ENCODE data around the gene HTRA1. TPM values are rescaled to one million over a fixed set of nuclear protein-coding genes. Genes with fewer than 3 reads are reported as not detected.

Gene HTRA1
- total RNA-seq, 1 experiment from 2014 or later = 157 TPM

GRCh38 chr10:122504610-122504950 lies 43.2 kb downstream of the HTRA1 start:
- peak; percentile 94 for DNase-seq (ENCODE audit: unreplicated experiment)
- Mint-ChIP-seq H3K4me3 (ENCODE audit: unreplicated experiment) (peak overlapping the region; percentile 16), H3K36me3 (ENCODE audit: insufficient read depth, unreplicated experiment) (peaks cover 87% of the 10 kb centered on the region), H3K9me3 (ENCODE audit: unreplicated experiment) (no peaks in the 10 kb centered on the region), H3K4me1 (ENCODE audit: insufficient read depth, unreplicated experiment) (peaks cover 25% of the 10 kb centered on the region), H3K27ac (ENCODE audit: low read depth, unreplicated experiment) (no peak overlapping the region), H3K27me3 (ENCODE audit: insufficient read depth, unreplicated experiment) (no peaks in the 10 kb centered on the region)
- ChIA-PET CTCF (interaction anchor here (0.9 to 2.9 kb wide), 4 partner anchors 30 to 205 kb away, joined by 3 to 13 read pairs (median 4); no protein-coding TSS in a partner anchor), POLR2A (interaction anchor here (0.6 to 3.6 kb wide), 8 partner anchors 10 to 55 kb away, joined by 3 to 49 read pairs (median 4); no protein-coding TSS in a partner anchor)
- TF ChIP-seq CTCF (IDR thresholded peaks at IDR 0.05; ENCODE audit: unreplicated experiment) = no peak
- BruUV-seq (replicated peaks) = no TSS peak
- intact Hi-C loops (cut with micrococcal nuclease) = loop anchor here (2.0 kb wide), 1 partner anchor 36 kb away; no protein-coding TSS in a partner anchor

GRCh38 chr10:122505011-122505410 lies 43.7 kb downstream of the HTRA1 start:
- H3K27me3 Mint-ChIP-seq (ENCODE audit: insufficient read depth, unreplicated experiment) = no peaks in the 10 kb centered on the region
- DNase-seq (ENCODE audit: unreplicated experiment) = no peak
- POLR2A ChIA-PET = interaction anchor here (0.7 to 3.6 kb wide), 7 partner anchors 10 to 43 kb away, joined by 3 to 49 read pairs (median 5); no protein-coding TSS in a partner anchor
- H3K4me3 Mint-ChIP-seq (ENCODE audit: unreplicated experiment) = no peak overlapping the region
- no peaks in the 10 kb centered on the region for H3K9me3 Mint-ChIP-seq (ENCODE audit: unreplicated experiment)
- no peak overlapping the region for H3K27ac Mint-ChIP-seq (ENCODE audit: low read depth, unreplicated experiment)
- H3K36me3 Mint-ChIP-seq (ENCODE audit: insufficient read depth, unreplicated experiment) = peaks cover 85% of the 10 kb centered on the region
- intact Hi-C loops (cut with micrococcal nuclease) = loop anchor here (2.0 kb wide), 1 partner anchor 36 kb away; no protein-coding TSS in a partner anchor
- CTCF ChIA-PET = interaction anchor here (0.9 to 2.9 kb wide), 4 partner anchors 30 to 206 kb away, joined by 3 to 13 read pairs (median 4); no protein-coding TSS in a partner anchor
- H3K4me1 Mint-ChIP-seq (ENCODE audit: insufficient read depth, unreplicated experiment) = peaks cover 24% of the 10 kb centered on the region
- BruUV-seq (replicated peaks) = no TSS peak
- no peak for TF ChIP-seq CTCF (IDR thresholded peaks at IDR 0.05; ENCODE audit: unreplicated experiment)

GRCh38 chr10:122505885-122506645 lies 44.7 kb downstream of the HTRA1 start:
- Mint-ChIP-seq H3K9me3 (ENCODE audit: unreplicated experiment) (no peaks in the 10 kb centered on the region), H3K27me3 (ENCODE audit: insufficient read depth, unreplicated experiment) (no peaks in the 10 kb centered on the region), H3K36me3 (ENCODE audit: insufficient read depth, unreplicated experiment) (peaks cover 85% of the 10 kb centered on the region), H3K27ac (ENCODE audit: low read depth, unreplicated experiment) (no peak overlapping the region), H3K4me3 (ENCODE audit: unreplicated experiment) (no peak overlapping the region), H3K4me1 (ENCODE audit: insufficient read depth, unreplicated experiment) (peaks cover 32% of the 10 kb centered on the region)
- POLR2A ChIA-PET = interaction anchor here (1.1 to 3.6 kb wide), 2 partner anchors 11 to 38 kb away, joined by 3 to 49 read pairs; no protein-coding TSS in a partner anchor
- CTCF ChIA-PET = interaction anchor here (0.9 to 1.3 kb wide), 2 partner anchors 13 to 59 kb away, joined by 3 to 5 read pairs; no protein-coding TSS in a partner anchor
- no peak for DNase-seq (ENCODE audit: unreplicated experiment)
- TF ChIP-seq CTCF (IDR thresholded peaks at IDR 0.05; ENCODE audit: unreplicated experiment) = no peak
- no TSS peak for BruUV-seq (replicated peaks)
- intact Hi-C loops (cut with micrococcal nuclease) = loop anchor here (2.0 kb wide), 1 partner anchor 37 kb away; no protein-coding TSS in a partner anchor

- peaks cover 85% of the 10 kb centered on the region for H3K36me3 Mint-ChIP-seq (ENCODE audit: insufficient read depth, unreplicated experiment)
- TF ChIP-seq CTCF (IDR thresholded peaks at IDR 0.05; ENCODE audit: unreplicated experiment) = no peak
- DNase-seq (ENCODE audit: unreplicated experiment) = no peak
- H3K4me3 Mint-ChIP-seq (ENCODE audit: unreplicated experiment) = no peak overlapping the region
- no peak overlapping the region for H3K27ac Mint-ChIP-seq (ENCODE audit: low read depth, unreplicated experiment)
- no peaks in the 10 kb centered on the region for H3K27me3 Mint-ChIP-seq (ENCODE audit: insufficient read depth, unreplicated experiment)
- intact Hi-C loops (cut with micrococcal nuclease) = no loop called here
- POLR2A ChIA-PET = interaction anchor here (0.5 to 5.8 kb wide), 4 partner anchors 9 to 39 kb away, joined by 4 to 60 read pairs (median 4); no protein-coding TSS in a partner anchor
- H3K9me3 Mint-ChIP-seq (ENCODE audit: unreplicated experiment) = no peaks in the 10 kb centered on the region
- BruUV-seq (replicated peaks) = no TSS peak
- peaks cover 32% of the 10 kb centered on the region for H3K4me1 Mint-ChIP-seq (ENCODE audit: insufficient read depth, unreplicated experiment)
- CTCF ChIA-PET = interaction anchor here (0.6 to 1.3 kb wide), 3 partner anchors 12 to 222 kb away, joined by 3 to 4 read pairs (median 4); no protein-coding TSS in a partner anchor
Observed at GRCh38 chr10:122507616-122508015, 46.3 kb downstream of the HTRA1 start.
